Stimulated activated memory B cell treated with anti-CD40 and anti-IgM and Interleukin-4, amounts not matched to agents 10 μg/mL and 1 μg/mL and 100 μg/mL, for 72 hours (primary cell): ENCODE measurements around the gene PTGES2.
"Not testable (repeated sequence)": the region's sequence is repeated elsewhere in the genome, so short reads cannot be mapped to it uniquely, and the experiment has no call there.

Source experiments
- ATAC-seq: fragments of 150-1000 bp; cut with Tn5 transposase; 2 replicates; pipeline ENCODE4 v1.10.0; 2021
- H3K27ac Mint-ChIP-seq: one replicate; pipeline ENCODE4 v1.8.0; 2022; ENCODE audit warnings: mild to moderate bottlenecking, mixed read lengths
- H3K27me3 Mint-ChIP-seq: one replicate; pipeline ENCODE4 v1.8.0; 2022; ENCODE audit warnings: mixed read lengths
- H3K36me3 Mint-ChIP-seq: one replicate; pipeline ENCODE4 v1.8.0; 2022; ENCODE audit warnings: mixed read lengths
- H3K4me1 Mint-ChIP-seq: one replicate; pipeline ENCODE4 v1.8.0; 2022; ENCODE audit warnings: mixed read lengths
- H3K4me3 Mint-ChIP-seq: one replicate; pipeline ENCODE4 v1.8.0; 2022; ENCODE audit warnings: mild to moderate bottlenecking, moderate library complexity, mixed read lengths
- H3K9me3 Mint-ChIP-seq: one replicate; pipeline ENCODE4 v1.8.0; 2022; ENCODE audit warnings: mixed read lengths

PTGES2 gene

GRCh38 chr9:128084746-128085145 is 42.8 kb downstream of the PTGES2 start:
- no peak overlapping the region for H3K4me3 Mint-ChIP-seq
- H3K36me3 Mint-ChIP-seq = peaks cover 37% of the 10 kb centered on the region
- peaks cover 41% of the 10 kb centered on the region for H3K4me1 Mint-ChIP-seq
- H3K9me3 Mint-ChIP-seq = no peaks in the 10 kb centered on the region
- ATAC-seq = no peak
- H3K27ac Mint-ChIP-seq = no peak overlapping the region
- no peaks in the 10 kb centered on the region for H3K27me3 Mint-ChIP-seq

GRCh38 chr9:128082151-128082550 is 45.4 kb downstream of the PTGES2 start:
- Mint-ChIP-seq H3K27ac (peak overlapping the region; percentile 77), H3K4me3 (no peak overlapping the region), H3K4me1 (peaks cover 49% of the 10 kb centered on the region), H3K36me3 (peaks cover 39% of the 10 kb centered on the region), H3K27me3 (no peaks in the 10 kb centered on the region), H3K9me3 (no peaks in the 10 kb centered on the region)
- no peak for ATAC-seq

GRCh38 chr9:128081056-128081455 is 46.5 kb downstream of the PTGES2 start:
- H3K4me3 Mint-ChIP-seq = no peak overlapping the region

GRCh38 chr9:128080206-128080605 is 47.3 kb downstream of the PTGES2 start:
- Mint-ChIP-seq H3K9me3 (no peaks in the 10 kb centered on the region), H3K27ac (no peak overlapping the region), H3K4me3 (no peak overlapping the region), H3K4me1 (peaks cover 54% of the 10 kb centered on the region), H3K36me3 (peaks cover 44% of the 10 kb centered on the region), H3K27me3 (no peaks in the 10 kb centered on the region)
- ATAC-seq = no peak

More at GRCh38 chr9:128081056-128081455, 46.5 kb downstream of the PTGES2 start:
- no peak for ATAC-seq
- peaks cover 44% of the 10 kb centered on the region for H3K36me3 Mint-ChIP-seq
- H3K4me1 Mint-ChIP-seq = peaks cover 54% of the 10 kb centered on the region
- H3K27ac Mint-ChIP-seq = peak overlapping the region; percentile 77
- H3K27me3 Mint-ChIP-seq = no peaks in the 10 kb centered on the region
- no peaks in the 10 kb centered on the region for H3K9me3 Mint-ChIP-seq

- Mint-ChIP-seq H3K4me3 (no peak overlapping the region), H3K27me3 (no peaks in the 10 kb centered on the region), H3K27ac (peak overlapping the region; percentile 23), H3K36me3 (peaks cover 34% of the 10 kb centered on the region), H3K9me3 (no peaks in the 10 kb centered on the region), H3K4me1 (peaks cover 53% of the 10 kb centered on the region)
- ATAC-seq = no peak
Measured at GRCh38 chr9:128078504-128079434, 48.8 kb downstream of the PTGES2 start.

- no peaks in the 10 kb centered on the region for H3K27me3 Mint-ChIP-seq
- peaks cover 33% of the 10 kb centered on the region for H3K36me3 Mint-ChIP-seq
- H3K4me3 Mint-ChIP-seq = no peak overlapping the region
- peaks cover 60% of the 10 kb centered on the region for H3K4me1 Mint-ChIP-seq
- H3K9me3 Mint-ChIP-seq = no peaks in the 10 kb centered on the region
- no peak for ATAC-seq
- peak overlapping the region; percentile 23 for H3K27ac Mint-ChIP-seq
Measured at GRCh38 chr9:128077847-128078503, 49.6 kb downstream of the PTGES2 start.

GRCh38 chr9:128073253-128073886 is 54.2 kb downstream of the PTGES2 start:
- no peaks in the 10 kb centered on the region for H3K27me3 Mint-ChIP-seq
- H3K4me1 Mint-ChIP-seq = peaks cover 68% of the 10 kb centered on the region
- peak overlapping the region; percentile 52 for H3K4me3 Mint-ChIP-seq
- ATAC-seq = no peak
- peak overlapping the region; percentile 81 for H3K27ac Mint-ChIP-seq
- H3K36me3 Mint-ChIP-seq = peaks cover 20% of the 10 kb centered on the region
- H3K9me3 Mint-ChIP-seq = no peaks in the 10 kb centered on the region

- peaks cover 17% of the 10 kb centered on the region for H3K36me3 Mint-ChIP-seq
- H3K27me3 Mint-ChIP-seq = no peaks in the 10 kb centered on the region
- no peaks in the 10 kb centered on the region for H3K9me3 Mint-ChIP-seq
- H3K4me1 Mint-ChIP-seq = peaks cover 58% of the 10 kb centered on the region
- peak overlapping the region; percentile 59 for H3K4me3 Mint-ChIP-seq
- peak; percentile 37 for ATAC-seq
- H3K27ac Mint-ChIP-seq = peak overlapping the region; percentile 81
Measured at GRCh38 chr9:128072144-128073021, 55.1 kb downstream of the PTGES2 start.

- H3K27ac Mint-ChIP-seq = peak overlapping the region; percentile 81
- H3K36me3 Mint-ChIP-seq, H3K9me3 Mint-ChIP-seq, H3K27me3 Mint-ChIP-seq, ATAC-seq: not testable (repeated sequence)
- H3K4me3 Mint-ChIP-seq = peak overlapping the region; percentile 59
- H3K4me1 Mint-ChIP-seq = peaks cover 52% of the 10 kb centered on the region
Measured at GRCh38 chr9:128071475-128071874, 56.1 kb downstream of the PTGES2 start.

- H3K4me3 Mint-ChIP-seq = peak overlapping the region; percentile 44
- peaks cover 58% of the 10 kb centered on the region for H3K4me1 Mint-ChIP-seq
- ATAC-seq = no peak
- H3K36me3 Mint-ChIP-seq = peaks cover 9% of the 10 kb centered on the region
- no peaks in the 10 kb centered on the region for H3K27me3 Mint-ChIP-seq
- H3K27ac Mint-ChIP-seq = peak overlapping the region; percentile 81
- no peaks in the 10 kb centered on the region for H3K9me3 Mint-ChIP-seq
Measured at GRCh38 chr9:128070874-128071273, 56.7 kb downstream of the PTGES2 start.
